GM11168 (cell line): ENCODE data around the gene IMMP2L.
"Not testable (repeated sequence)": the region's sequence is repeated elsewhere in the genome, so short reads cannot be mapped to it uniquely, and the experiment has no call there.

Source experiments
- in situ Hi-C: fragments of 300-500 bp; cut with MboI; formaldehyde crosslinking; loops from one replicate; pipeline ENCODE4 v1.12.0; 2022; ENCODE audit warnings: low sequenced_read_pairs; ENCODE audit not compliant: unreplicated experiment

The IMMP2L gene

GRCh38 chr7:110940756-110941155 lies 621.5 kb downstream of the IMMP2L start:
- in situ Hi-C loops: no loop called here

GRCh38 chr7:110938165-110938564 lies 624.1 kb downstream of the IMMP2L start:
- in situ Hi-C loops: no loop called here

- in situ Hi-C loops: not testable (repeated sequence)
Measured at GRCh38 chr7:110936665-110937064, 625.6 kb downstream of the IMMP2L start.

- in situ Hi-C loops: no loop called here
Measured at GRCh38 chr7:110929480-110930249, 632.6 kb downstream of the IMMP2L start.

GRCh38 chr7:110922906-110923305 lies 639.4 kb downstream of the IMMP2L start:
- in situ Hi-C loops: no loop called here

- in situ Hi-C loops: no loop called here
Measured at GRCh38 chr7:110921595-110922151, 640.6 kb downstream of the IMMP2L start.

GRCh38 chr7:110918949-110919548 lies 643.2 kb downstream of the IMMP2L start:
- in situ Hi-C loops: no loop called here

GRCh38 chr7:110914263-110914662 lies 648.0 kb downstream of the IMMP2L start:
- in situ Hi-C loops: no loop called here

GRCh38 chr7:110911632-110912031 lies 650.7 kb downstream of the IMMP2L start:
- in situ Hi-C loops: no loop called here

GRCh38 chr7:110909117-110909516 lies 653.2 kb downstream of the IMMP2L start:
- in situ Hi-C loops: no loop called here

- in situ Hi-C loops: no loop called here
Measured at GRCh38 chr7:110905773-110906566, 656.3 kb downstream of the IMMP2L start.

- in situ Hi-C loops: no loop called here
Measured at GRCh38 chr7:110898516-110898915, 663.8 kb downstream of the IMMP2L start.

GRCh38 chr7:110897538-110897937 lies 664.8 kb downstream of the IMMP2L start:
- in situ Hi-C loops: no loop called here

GRCh38 chr7:110894111-110894510 lies 668.2 kb downstream of the IMMP2L start:
- in situ Hi-C loops: no loop called here

- in situ Hi-C loops: no loop called here
Measured at GRCh38 chr7:110891197-110891596, 671.1 kb downstream of the IMMP2L start.

GRCh38 chr7:110890101-110890500 lies 672.2 kb downstream of the IMMP2L start:
- in situ Hi-C loops: no loop called here

- in situ Hi-C loops: no loop called here
Measured at GRCh38 chr7:110889335-110889734, 673.0 kb downstream of the IMMP2L start.

GRCh38 chr7:110888641-110889040 lies 673.7 kb downstream of the IMMP2L start:
- in situ Hi-C loops: no loop called here

GRCh38 chr7:110885474-110885873 lies 676.8 kb downstream of the IMMP2L start:
- in situ Hi-C loops: no loop called here

- in situ Hi-C loops: no loop called here
Measured at GRCh38 chr7:110881721-110882120, 680.6 kb downstream of the IMMP2L start.

- in situ Hi-C loops: no loop called here
Measured at GRCh38 chr7:110880971-110881370, 681.3 kb downstream of the IMMP2L start.
